GM19324 (cell line): ENCODE results near the gene NOSIP.

ENCODE experiments used
- ATAC-seq: cut with Tn5 transposase; IDR thresholded peaks from one replicate; pipeline ENCODE4 v1.9.1; 2021; ENCODE audit warnings: mild to moderate bottlenecking, moderate library complexity; ENCODE audit not compliant: unreplicated experiment, low FRiP score

NOSIP gene

GRCh38 chr19:49574206-49574755, 6.1 kb downstream of the NOSIP start:
- ATAC-seq: no peak

DNA sequence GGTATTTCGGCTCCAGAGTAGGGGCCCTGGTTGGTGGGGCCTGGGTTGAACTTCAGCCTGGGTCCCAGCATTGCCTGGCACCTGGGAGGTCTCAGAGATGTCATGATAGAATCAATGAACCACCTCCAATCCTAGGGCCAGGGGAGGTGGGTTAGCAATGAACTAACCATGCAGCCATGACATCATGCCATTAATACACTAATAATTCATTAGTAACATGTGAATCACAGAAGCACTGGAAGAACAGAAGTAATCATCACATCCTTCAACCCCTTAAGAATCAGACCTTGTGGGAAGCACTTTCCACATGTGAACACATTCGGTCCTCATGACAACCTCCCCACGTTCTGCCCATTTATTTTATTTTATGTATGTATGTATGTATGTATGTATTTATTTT, 6.9 kb downstream of the NOSIP start:
- ATAC-seq: no peak

GRCh38 chr19:49573009-49573408, 7.3 kb downstream of the NOSIP start:
- no peak for ATAC-seq

DNA sequence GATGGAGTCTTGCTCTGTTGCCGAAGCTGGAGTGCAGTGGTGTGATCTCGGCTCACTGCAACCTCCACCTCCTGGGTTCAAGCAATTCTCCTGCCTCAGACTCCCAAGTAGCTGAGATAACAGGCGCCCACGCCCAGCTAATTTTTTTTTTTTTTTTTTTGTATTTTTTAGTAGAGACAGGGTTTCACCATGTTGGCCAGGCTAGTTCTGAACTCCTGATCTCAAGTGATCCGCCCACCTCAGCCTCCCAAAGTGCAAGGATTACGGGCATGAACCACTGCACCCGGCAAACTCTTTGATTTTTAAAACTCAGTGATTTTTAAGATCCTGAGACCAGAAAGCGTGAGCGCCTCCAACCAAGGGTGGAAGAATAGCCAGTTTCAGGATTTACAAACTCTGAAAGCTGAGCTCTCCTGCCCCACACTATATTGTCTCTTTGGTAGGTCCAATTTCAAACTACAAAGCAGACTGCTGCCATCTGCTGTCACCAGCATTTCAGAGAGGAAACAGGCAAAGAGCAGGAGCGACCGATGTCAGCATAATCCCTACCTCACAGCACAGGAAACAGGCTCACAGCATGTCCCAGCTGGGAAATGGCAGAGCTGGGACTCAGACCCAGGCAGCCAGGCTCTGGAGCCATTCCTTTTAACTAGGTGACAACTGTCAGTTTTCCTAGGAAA, 9.2 kb downstream of the NOSIP start:
- ATAC-seq: no peak

DNA sequence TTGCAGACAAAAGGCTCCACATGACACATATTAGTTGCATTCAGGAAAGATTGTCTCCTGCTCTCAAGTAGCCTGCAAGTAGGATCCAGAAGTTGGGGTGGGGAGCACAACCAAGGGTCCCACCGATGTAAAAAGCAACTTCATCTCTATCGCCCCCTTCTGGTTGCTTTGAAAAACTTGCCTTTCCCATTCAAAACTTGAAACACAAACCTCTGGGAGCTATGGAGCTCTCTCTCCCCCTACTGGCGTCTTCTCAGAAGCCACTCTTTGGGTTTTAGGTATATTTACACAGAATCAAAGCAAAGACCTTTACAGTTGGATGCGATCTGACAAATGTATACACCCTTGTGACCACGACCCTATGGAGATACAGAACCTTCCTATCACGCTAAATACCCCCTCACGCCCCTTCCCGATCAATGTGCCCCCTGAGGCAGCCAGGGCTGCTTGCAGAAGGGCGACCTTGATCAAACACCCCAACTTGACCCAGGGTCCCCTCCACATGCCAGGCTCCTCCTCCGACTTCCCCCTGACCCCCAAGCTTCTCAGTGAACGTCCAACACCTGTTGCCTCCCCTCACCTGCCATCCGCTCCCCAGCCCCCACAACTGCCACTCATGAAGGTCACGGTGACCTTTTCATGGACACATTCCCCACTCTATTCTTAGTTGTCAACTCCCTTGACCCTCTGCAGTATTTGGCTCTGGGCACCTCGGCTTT, 10.1 kb downstream of the NOSIP start:
- ATAC-seq: no peak

- ATAC-seq: no peak
Measured at GRCh38 chr19:49567861-49568441, 12.4 kb downstream of the NOSIP start.

GRCh38 chr19:49566302-49566701, 14.1 kb downstream of the NOSIP start:
- ATAC-seq: no peak

DNA sequence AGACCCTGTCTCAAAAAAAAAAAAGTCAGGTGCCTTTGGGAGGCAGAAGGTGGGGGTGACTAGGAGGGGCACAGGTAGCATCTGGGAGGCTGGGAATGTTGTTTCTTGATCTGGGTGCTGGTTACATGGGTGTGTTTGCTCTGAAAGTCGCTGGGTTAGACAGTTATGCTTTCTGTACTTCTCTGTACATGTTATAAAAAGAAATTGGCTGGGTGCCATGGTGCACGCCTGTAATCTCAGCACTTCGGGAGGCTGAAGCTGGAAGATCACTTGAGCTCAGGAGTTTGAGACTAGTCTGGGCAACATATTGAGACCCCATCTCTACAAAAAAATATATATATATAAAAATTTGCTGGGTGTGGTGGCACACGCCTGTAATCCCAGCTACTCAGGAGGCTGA, 15.1 kb downstream of the NOSIP start:
- ATAC-seq: no peak

- no peak for ATAC-seq
Measured at GRCh38 chr19:49564616-49565045, 15.7 kb downstream of the NOSIP start.

DNA sequence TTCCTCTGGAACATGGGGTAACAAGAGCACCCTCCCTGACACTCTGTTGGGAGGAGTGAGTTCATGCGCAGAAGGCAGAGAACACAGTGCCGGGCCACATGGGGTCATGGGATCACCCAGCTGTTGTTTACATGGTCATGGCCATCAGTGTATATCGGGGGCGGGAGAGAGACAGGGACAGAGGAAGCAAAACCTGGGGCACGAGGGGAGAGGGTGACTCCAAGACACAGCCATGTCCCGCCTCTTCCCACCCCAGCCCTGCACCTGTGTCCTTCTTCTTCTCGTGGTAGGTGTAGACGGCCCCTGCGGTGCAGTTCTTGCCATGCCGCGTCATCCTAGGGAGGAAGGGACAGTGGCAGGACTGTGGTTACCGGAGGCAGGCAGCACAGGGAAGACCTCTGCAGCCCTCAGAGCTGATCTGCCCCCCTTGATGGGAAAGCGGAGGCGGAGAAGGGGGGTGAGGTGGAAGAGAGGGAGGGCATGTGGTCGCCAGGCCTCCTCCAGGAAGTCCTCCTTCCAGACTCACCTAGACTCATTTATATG, 19.9 kb downstream of the NOSIP start:
- no peak for ATAC-seq

- ATAC-seq: no peak
Measured at GRCh38 chr19:49559928-49560327, 20.4 kb downstream of the NOSIP start.

DNA sequence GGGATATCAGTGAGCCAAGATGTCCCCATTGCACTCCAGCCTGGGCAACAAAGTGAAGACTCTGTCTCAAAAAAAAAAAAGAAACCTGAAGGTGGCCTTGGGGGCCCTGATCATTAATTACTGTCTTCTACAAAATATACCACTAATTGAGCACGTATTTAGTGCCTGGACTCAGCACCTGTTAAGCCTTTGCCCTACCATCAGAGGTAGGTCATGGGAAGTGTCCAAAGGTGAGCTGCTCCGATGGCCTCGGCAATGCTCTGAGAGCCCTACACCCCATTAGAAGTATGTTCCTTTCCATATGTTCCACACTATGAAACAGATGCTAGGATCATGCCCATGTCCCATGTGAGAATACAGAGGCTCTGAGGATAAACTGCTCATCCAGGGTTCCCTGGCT, 20.9 kb downstream of the NOSIP start:
- ATAC-seq: no peak

GRCh38 chr19:49558591-49558990, 21.8 kb downstream of the NOSIP start:
- no peak for ATAC-seq

DNA sequence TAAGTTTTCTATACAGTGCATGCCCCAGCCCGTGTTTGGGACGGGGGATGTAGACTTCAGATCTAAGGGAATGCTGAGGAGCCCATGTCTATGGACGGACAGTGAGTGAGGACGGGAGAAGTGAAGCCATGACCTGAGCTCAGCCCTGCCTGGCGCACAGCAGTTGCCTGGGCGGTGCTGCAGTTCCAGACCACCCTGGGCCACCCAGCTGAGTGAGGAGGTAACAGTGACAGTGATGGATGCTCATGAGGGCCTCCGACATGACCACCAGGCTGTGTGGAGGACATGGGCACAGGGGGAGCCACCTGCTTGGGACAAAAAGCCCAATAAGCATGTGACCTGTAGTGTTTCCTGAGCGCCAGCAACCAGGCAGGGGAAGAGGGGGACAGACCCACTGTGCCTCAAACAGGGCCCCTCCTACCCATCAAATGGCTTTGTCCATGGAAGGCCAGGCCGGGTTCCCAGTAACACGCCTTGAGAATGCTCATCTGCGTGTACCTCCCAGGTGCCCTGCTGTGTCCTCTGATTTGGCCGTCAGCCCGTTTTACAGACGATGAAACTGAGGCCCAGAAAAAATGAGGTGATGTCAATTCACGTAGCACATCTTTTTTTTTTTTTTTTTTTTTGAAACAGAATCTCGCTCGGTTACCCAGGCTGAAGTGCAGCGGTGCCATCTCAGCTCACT, 22.6 kb downstream of the NOSIP start:
- ATAC-seq: no peak

DNA sequence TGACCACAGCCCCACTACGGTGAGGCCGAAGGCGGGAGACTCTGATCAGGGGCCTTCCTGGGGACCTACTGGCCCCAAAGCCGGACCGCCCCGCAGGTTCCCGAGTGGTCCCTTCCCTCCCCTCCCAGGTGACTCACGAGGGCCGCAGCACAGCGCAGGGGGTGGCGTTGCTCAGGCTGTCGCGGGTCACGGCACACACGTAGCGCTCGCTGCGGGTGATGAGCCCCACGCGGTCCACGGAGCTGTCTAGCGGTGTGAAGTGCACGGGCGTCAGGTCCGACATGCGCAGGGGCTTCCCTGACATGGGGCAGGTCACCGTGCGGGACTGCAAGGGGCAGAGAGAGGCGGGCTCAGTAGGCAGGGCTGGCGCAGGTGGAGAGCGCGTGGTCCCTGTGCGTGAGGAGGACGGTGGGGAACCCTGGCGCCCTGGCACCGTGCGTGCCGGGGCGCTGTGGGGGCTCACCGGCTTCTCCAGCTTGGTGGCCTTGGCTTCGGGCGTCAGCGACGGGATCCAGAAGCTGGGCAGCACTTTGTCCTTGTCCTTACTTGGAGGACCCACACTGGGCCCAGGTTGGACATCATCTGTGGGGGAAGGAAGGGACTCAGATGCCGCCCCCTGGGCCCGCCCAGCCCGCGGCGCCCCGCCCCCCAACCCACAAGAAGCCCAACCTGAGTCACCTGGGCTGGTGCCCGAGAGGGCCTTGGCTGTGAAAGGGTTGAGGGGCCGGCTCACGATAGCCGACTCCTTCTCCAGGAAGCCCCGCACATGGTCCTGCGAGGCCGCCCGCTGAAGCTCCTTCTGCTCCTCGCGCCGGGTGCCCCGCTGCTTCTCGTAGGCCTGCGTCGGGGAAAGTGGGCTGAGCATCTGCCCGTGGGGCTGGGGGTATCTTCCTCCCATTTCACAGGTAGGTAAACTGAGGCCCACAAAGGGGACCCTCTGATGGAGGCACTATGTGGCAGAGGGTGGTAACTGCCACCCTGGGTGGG, 23.7 kb downstream of the NOSIP start:
- no peak for ATAC-seq

- no peak for ATAC-seq
Measured at GRCh38 chr19:49555600-49556411, 24.6 kb downstream of the NOSIP start.

DNA sequence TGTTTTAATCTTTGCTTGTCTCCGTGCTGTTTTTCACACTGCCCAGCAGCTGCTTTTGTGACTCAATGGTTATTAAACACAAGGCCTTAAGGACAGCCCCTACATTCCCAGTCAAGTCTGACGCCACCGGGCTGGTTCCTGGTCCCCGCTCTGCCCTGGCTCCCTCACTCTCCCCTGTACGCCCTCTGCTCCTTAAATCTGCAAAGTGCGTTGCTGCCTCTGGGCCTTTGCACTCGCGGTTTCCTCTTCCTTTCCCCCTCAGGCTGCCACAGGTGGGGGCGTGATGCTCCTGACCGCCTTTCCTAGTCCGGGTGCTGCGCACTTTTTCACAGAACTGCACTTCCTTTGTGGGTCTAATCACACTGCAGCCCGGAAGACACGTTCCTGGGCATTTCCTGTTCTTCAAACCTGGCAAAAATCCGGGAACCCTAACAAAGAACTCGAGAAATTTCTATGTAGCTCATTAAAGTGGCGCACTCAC, 25.6 kb downstream of the NOSIP start:
- no peak for ATAC-seq

DNA sequence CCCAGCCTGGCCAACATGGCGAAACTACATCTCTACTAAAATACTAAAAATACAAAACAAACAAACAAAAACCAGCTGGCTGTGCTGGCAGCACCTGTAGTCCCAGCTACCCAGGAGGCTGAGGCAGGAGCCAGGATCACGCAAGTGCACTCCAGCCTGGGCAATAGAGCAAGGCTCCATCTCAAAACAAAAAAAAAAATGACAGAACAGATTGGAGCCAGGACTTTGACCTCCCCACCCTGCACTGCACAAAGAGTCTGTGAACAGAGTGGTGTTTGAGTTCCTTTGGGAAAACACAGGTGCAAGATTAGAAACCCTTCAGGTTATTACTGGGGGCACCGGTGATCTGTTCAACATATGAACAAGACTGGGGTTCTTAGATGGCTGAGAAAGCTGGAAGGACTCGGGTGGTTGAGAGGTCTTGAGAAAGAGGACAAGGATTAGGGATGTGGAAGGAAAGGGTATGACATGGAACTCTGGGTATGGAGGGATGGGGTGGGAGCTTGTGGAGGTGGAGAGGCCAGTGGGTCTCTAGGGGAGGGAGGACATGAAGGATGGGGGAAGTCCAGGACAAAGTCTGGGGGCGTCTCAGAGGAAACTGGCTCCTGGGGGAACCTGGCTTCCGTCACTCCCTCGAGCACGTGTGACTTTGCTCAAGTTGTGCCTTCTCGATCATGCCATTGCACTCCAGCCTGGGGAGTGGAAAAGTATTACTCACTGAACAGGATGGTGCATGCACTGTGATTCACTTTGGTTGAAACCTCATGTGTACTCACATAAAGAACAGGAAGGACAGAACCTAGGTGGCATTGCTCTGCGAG, 26.7 kb downstream of the NOSIP start:
- ATAC-seq: no peak
